HG02642 (cell line): ENCODE measurements around the gene GRB2.
"Not testable (repeated sequence)": the region's sequence is repeated elsewhere in the genome, so short reads cannot be mapped to it uniquely, and the experiment has no call there.

Experiments
- ATAC-seq: cut with Tn5 transposase; IDR thresholded peaks from one replicate; pipeline ENCODE4 v1.9.1; 2021; ENCODE audit warnings: mild to moderate bottlenecking; ENCODE audit not compliant: unreplicated experiment, poor library complexity

GRB2 gene

DNA sequence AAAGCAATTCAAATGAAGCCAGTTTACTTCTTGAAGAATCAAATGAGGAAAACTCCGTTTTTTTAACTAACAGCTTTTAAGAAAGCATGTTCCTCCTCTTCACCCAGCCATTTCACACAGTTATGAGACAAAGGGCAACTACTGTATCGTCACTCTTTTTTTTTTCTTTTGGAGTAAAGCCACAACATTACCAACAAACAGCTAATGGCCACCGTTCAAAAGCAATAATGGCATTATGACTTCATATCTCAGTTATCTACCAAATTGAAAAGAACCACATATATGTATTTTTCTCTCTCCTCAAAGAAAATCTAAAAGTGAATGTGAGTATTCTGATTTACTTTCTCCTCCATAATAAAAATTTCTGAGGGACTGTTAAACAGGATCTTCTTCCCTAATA lies 14.5 kb downstream of the GRB2 start:
- no peak for ATAC-seq

- no peak for ATAC-seq
These were observed 16.9 kb downstream of the GRB2 start for GRCh38 chr17:75388476-75389030.

DNA sequence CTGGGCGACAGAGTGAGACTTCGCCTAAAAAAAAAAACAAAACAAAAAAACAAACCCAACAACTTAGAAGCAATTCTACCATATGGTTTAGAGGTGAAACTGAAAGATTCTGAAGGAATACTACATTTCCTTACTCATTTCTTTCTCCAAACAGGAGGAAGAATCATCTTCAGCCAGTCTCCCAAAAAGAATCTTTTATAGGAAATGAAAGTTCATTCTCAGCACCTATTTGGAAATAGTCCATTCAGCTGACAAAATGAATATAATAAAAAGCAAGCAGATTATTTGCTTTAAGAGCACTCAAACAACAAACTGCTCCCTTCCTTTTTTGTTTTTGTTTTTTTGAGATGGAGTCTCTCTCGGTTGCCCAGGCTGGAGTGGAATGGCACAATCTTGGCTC lies 17.7 kb downstream of the GRB2 start:
- no peak for ATAC-seq

GRCh38 chr17:75386430-75386829 lies 19.0 kb downstream of the GRB2 start:
- no peak for ATAC-seq

DNA sequence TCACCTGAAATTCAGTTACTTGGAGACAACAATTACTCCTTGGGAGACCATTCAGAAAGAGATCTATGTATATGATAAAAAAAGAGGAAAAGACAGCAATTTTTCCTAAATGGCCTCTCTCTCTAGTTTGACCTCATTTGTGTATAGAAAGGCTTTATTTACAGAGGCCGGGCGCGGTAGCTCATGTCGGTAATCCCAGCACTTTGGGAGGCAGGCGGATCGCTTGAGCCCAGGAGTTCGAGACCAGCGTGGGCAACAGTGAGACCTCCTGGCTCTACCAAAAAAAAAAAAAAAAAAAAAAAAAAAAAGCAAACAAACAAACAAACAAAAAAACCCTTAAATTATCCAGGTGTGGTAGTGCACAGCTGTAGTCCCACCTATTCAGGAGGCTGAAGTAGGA lies 20.7 kb downstream of the GRB2 start:
- no peak for ATAC-seq

GRCh38 chr17:75383842-75384195 lies 21.7 kb downstream of the GRB2 start:
- ATAC-seq: no peak

DNA sequence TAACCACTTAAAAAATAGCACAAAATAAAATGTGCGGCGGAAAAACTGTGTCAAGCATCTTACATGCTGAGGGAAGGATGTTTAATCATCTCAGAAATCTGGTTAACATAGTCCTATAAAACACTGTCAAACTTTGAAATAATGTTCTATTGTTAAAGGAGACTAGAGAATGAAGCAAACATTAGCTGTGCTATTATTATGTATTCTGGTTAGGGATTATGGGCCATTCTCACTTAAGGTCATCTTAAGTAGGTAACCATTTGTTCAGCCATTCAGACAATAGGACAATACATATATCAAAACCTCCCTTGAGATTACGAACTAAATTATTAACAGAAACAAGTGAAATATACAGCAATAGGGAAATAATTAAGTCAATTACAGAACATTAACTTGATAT lies 24.7 kb downstream of the GRB2 start:
- no peak for ATAC-seq

- ATAC-seq: no peak
These were observed 25.2 kb downstream of the GRB2 start for GRCh38 chr17:75380315-75380714.

DNA sequence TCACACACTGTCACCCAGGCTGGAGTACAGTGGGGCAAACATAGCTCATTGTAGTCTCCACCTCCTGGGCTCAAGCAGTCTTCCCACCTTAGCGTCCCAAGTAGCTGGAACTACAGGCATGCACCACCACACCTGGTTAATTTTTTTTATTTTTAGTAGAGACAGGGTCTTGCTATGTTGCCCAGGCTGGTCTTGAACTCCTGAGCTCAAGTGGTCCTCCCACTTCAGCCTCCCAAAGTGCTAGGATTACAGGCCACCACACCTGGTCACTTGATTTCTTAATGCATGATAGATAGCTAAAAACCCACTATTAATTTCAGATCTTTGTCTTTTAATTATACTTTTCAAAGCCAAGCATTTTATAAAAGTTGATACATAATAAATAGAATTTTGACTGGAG lies 26.1 kb downstream of the GRB2 start:
- not testable (repeated sequence) for ATAC-seq

- no peak for ATAC-seq
These were observed 32.2 kb downstream of the GRB2 start for GRCh38 chr17:75373280-75373679.

DNA sequence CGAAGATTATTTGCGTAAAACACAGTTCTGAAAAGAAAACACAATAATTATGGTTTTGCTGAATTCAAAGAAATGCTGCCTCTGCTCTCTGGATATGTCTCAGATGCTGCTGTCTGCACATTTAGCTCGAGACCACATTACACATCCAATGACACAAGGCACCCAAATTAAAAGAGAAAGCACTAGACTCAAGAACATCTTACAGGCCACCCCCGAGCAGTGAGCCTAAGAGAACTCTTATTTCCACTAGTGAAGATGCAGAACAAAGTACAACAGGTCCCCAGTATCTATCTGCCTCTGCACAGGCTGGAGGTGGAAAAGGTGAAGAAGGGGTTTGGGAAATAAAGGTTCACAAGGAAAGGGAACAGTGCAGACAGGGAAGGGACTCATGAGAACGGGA lies 33.5 kb downstream of the GRB2 start:
- no peak for ATAC-seq

DNA sequence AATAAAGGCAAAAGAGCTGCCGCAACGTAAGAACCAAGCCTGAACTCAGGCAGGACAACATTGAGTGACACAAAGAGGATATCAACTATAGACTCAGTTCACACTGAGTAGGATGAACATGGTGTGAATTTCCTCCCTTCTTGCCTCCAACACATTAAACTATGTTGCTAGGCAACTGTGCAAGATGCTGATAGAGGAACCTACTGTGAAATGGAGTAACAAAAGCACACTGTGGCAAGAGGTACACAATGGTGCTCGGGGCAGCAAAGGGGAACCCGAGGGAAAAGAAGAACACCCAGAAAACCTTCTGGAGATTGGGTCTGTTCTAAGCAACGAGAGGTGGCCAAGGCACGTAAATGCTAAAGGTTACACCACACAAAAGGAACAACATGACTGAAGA lies 34.1 kb downstream of the GRB2 start:
- no peak for ATAC-seq

DNA sequence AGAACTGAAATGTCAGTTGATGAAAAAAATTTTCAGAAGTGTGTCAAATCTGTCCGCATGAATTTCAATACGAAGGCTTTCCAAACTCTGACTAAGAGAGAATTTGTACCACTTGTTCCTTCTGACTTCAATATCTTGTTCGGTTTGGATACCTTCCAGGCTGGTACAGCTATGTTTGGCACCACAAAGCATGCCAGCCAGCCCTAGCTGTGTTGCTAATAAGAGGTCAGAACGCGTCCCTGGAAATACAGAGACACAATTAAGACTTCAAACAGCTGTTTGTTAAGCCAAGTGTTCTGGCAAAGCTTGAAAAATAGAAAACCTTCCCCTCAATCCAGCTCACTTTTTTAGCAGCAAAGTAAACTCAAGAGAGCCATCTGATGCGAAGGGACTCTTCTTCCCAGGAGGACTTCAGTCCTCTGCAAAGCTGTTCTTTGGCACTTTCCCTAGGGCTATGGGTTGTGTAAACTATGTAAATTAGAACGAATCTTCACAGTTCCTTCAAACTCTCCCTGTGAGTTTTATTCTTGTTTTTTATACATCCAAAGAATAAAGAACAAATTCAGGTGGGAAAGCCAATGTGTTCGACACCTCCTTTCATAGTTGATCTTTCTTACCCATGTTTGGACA lies 35.1 kb downstream of the GRB2 start:
- no peak for ATAC-seq

DNA sequence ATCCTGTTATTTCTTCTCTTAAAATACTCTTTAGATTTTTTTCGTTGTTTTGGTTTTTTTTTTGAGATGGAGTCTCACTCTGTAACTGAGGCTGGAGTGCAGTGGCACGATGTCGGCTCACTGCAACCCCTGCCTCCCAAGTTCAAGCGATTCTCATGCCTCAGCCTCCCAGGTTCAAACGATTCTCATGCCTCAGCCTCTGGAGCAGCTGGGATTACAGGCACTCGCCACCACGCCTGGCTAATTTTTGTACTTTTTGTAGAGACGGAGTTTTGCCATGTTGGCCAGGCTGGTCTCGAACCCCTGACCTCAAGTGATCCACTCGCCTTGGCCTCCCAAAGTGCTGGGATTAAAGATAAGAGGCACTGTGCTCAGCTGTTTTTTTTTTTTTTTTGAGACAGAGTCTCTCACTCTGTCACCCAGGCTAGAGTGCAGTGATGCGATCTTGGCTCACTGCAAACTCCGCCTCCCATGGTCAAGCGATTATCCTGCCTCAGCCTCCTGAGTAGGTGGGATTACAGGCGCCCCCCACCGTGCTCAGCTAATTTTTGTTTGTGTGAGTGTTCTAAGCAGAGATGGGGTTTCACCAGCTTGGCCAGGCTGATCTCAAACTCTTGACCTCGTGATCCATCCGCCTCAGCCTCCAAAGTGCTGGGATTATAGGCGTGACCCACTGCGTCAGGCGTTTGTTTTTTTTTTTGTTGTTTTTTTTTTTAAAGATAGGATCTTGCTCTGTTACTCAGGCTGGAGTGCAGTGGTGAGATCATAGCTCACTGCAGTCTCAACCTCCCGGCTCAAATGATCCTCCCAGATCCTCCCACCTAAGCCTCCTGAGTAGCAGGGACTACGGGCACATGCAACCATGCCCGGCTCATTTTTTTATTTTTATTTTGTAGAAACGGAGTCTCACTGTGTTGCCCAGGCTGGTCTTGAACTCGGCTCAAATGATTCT lies 37.4 kb downstream of the GRB2 start:
- not testable (repeated sequence) for ATAC-seq

GRCh38 chr17:75367312-75367711 lies 38.2 kb downstream of the GRB2 start:
- ATAC-seq: no peak

DNA sequence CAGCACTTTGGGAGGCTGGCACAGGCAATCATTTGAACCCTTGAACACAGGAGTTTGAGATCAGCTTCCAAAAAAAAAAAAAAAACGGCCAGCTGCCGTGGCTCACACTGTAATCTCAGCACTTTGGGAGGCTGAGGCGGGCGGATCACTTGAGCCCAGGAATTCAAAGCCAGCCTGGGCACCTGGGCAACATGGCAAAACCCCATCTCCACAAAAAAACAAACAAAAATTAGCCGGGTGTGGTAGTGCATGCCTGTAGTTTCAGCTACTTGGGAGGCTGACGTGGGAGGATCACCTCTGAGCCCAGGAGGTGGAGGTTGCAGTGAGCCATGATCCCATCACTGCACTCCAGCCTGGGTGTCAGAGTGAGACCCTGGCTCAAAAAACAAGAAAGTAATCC lies 39.0 kb downstream of the GRB2 start:
- no peak for ATAC-seq

- ATAC-seq: no peak
These were observed 39.6 kb downstream of the GRB2 start for GRCh38 chr17:75365931-75366275.

DNA sequence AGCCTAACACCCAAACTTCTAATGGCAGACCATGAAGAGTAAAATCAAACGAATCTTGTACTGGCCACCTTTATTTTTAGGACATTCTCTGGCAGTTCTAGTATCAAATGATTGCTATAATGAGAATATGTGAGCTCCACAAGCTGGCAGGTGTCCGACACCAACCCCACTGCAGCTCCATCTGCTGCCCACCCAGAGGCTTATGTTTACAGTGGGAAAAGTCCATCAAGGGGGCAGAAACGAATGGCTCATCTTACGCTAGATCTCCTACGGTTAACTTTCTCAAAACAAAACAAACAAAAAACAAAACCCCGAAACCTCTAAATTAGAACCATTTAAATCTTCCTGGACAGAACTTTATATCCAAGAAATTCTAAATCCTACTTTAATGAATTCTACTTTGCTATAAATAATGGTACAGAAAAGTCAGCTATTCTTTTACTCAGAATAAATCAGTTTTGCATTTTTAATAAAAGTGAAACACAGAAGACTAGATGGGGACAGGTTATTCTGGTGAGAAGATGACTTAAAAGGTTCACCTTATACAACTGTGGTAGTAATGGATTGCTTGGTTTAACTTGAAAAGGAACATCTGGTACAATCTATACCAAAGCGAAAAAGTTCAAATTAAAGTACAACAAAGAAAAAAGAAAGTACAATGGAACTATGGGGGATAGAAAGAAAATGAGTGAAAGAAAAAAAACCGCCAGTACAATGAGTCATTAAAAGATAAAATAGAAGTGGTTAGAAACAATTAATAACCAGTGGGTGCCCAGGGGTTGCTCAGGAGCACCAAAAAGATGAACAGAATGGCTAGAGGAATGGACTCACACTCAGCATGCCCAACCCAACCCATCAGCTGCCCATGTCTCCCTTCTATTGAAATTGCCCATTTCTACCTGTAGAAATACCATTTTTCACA lies 40.2 kb downstream of the GRB2 start:
- ATAC-seq: no peak

DNA sequence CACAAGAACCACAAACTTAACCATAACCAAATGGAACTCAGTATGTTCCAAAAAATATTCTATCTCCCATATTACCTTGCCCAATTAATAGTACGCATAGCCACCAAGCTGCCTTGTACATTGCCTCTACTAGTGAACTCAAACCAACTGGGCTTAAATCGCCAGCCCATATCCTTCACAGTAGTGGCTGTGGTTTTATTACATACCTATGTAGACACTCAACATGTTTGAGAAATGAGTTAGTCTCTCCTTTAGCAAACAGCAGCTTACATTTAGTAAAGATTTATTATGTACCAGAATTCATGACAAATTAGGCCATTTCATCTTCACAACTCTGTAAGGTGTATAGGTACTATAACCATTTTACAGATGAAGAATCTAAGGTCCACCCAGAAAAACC lies 41.4 kb downstream of the GRB2 start:
- no peak for ATAC-seq

DNA sequence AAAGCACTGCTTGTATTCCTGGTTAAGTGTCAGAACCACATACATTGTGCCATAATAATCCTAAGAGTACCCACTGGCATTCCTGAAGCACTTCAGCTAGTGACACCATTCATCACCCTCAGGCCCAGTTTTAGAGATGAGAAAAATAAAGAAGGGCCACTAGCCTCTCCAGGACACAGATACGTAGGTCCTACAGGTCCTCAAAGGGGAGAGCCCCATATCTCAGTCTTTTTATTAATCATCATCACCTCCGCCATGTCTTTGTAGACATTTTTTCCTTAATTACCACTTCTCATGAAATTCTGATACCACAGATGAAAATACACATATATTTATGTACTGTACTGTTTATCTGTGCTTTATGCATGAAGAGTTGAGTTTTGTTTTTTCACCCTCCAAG lies 43.5 kb downstream of the GRB2 start:
- no peak for ATAC-seq

- ATAC-seq: no peak
These were observed 44.1 kb downstream of the GRB2 start for GRCh38 chr17:75361344-75361743.
